ENCODE results near the gene CMTM3.

GRCh38 chr16:66601471-66601870, 3.0 kb upstream of the CMTM3 start:
- no peak for TF ChIP-seq PRDM15 (CRISPR knock-in tag; IDR thresholded peaks at IDR 0.05)
- TF ChIP-seq FOXP1 (CRISPR knock-in tag; IDR thresholded peaks at IDR 0.05; ENCODE audit: borderline replicate concordance) = no peak
- no peak for TF ChIP-seq CTCF (IDR thresholded peaks at IDR 0.05)
- TF ChIP-seq CREB1 (CRISPR knock-in tag; IDR thresholded peaks at IDR 0.05) = no peak
- TF ChIP-seq ESRRA (CRISPR knock-in tag; IDR thresholded peaks at IDR 0.05; ENCODE audit: borderline replicate concordance) = no peak
